DOHH2 (cell line): Measurements from ENCODE around the gene AP5Z1.
A peak's percentile ranks its signal among the peaks of the same experiment; 100 is the strongest.

ENCODE experiments used
- EZH2phosphoT487 ChIP-seq: fragments of 200-600 bp; sonication (generic); IDR thresholded peaks from 2 replicates; pipeline ENCODE4 v1.6.1; 2017; ENCODE audit warnings: borderline replicate concordance, mild to moderate bottlenecking, antibody characterized with exemption, low read length, moderate library complexity, mixed read lengths
- TF ChIP-seq, protein P1 (sequence below): fragments of 200-600 bp; sonication (generic); IDR thresholded peaks from one replicate; pipeline ENCODE4 v1.5.1; 2014; ENCODE audit warnings: antibody characterized with exemption, mild to moderate bottlenecking, low read depth, low read length; ENCODE audit not compliant: poor library complexity, severe bottlenecking

DNA sequence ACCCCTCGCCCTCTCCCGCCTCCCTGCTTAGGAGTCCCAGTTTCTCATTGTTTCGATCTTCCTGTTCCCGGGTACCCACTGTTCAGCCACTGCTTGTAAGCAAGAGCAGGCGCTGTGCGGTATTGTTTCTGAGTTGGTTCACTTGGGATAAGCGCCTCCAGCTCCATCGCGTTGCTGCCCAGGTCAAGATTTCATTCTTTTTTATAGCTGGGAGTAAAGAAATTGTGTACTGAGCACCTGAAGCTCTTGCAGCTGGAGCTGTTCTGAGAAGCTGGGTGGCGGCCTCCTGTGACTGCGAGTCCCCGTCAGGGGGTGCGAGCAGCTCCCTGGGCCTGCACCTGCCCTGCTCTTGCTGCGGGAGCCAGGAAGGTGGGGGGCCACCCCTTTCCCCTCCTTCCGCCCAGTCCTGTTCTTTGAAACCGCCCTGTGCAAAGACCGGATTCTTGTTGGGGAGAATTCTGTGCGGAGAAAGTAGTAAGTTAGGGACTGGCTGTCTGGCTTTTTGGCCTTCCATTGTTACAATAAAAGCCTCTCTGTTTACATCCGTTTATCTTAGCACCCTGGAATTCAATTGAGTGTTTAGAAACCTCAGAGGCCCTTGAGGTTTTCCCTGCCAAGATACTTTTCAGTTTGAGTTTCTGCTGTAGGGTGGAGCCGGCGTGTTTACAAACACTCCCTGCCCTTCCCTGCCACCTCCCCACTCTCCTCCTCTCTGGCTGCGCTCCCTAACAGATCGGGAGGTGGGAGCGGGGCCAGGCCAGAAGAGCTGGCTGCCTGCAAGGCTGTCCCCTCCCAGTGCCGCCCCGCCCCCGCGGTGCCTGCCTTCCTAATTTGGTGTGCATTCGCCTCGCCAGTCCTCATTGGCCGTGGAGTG, 30.8 kb upstream of the AP5Z1 start:
- no peak for TF ChIP-seq EZH2phosphoT487
- TF ChIP-seq, protein P1, sequence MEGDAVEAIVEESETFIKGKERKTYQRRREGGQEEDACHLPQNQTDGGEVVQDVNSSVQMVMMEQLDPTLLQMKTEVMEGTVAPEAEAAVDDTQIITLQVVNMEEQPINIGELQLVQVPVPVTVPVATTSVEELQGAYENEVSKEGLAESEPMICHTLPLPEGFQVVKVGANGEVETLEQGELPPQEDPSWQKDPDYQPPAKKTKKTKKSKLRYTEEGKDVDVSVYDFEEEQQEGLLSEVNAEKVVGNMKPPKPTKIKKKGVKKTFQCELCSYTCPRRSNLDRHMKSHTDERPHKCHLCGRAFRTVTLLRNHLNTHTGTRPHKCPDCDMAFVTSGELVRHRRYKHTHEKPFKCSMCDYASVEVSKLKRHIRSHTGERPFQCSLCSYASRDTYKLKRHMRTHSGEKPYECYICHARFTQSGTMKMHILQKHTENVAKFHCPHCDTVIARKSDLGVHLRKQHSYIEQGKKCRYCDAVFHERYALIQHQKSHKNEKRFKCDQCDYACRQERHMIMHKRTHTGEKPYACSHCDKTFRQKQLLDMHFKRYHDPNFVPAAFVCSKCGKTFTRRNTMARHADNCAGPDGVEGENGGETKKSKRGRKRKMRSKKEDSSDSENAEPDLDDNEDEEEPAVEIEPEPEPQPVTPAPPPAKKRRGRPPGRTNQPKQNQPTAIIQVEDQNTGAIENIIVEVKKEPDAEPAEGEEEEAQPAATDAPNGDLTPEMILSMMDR, result peak; percentile 36
